Stromal cell of bone marrow (primary cell): Measurements from ENCODE around the gene ZNF470.

Experiments
- DNase-seq: peaks from one replicate; pipeline ENCODE4 v3.0.0-alpha.2; 2012; ENCODE audit warnings: low read depth

Gene ZNF470

GRCh38 chr19:56608274-56608964 lies 41.2 kb downstream of the ZNF470 start:
- DNase-seq, result no peak

- DNase-seq, result no peak
Measured at GRCh38 chr19:56611288-56611687, 44.0 kb downstream of the ZNF470 start.

- no peak for DNase-seq
Measured at GRCh38 chr19:56612737-56613136, 45.5 kb downstream of the ZNF470 start.

- DNase-seq, result no peak
Measured at GRCh38 chr19:56613639-56614038, 46.4 kb downstream of the ZNF470 start.

GRCh38 chr19:56617531-56617930 lies 50.3 kb downstream of the ZNF470 start:
- DNase-seq, result no peak

- no peak for DNase-seq
Measured at GRCh38 chr19:56619121-56619520, 51.9 kb downstream of the ZNF470 start.

- no peak for DNase-seq
Measured at GRCh38 chr19:56622374-56622773, 55.1 kb downstream of the ZNF470 start.

- DNase-seq, result no peak
Measured at GRCh38 chr19:56623006-56623405, 55.7 kb downstream of the ZNF470 start.

- no peak for DNase-seq
Measured at GRCh38 chr19:56625708-56626107, 58.4 kb downstream of the ZNF470 start.

GRCh38 chr19:56633021-56633420 lies 65.8 kb downstream of the ZNF470 start:
- no peak for DNase-seq

- DNase-seq, result peak; percentile 33
Measured at GRCh38 chr19:56637976-56638555, 70.8 kb downstream of the ZNF470 start.
